IMR-90 (cell line): ENCODE measurements around the gene ZNF396. TPM values are rescaled to one million over a fixed set of nuclear protein-coding genes. Genes with fewer than 3 reads are reported as not detected.

Experiments used
- ATAC-seq: fragments of 200-7000 bp; cut with Tn5 transposase; 2 replicates; pipeline ENCODE4 v1.9.1; 2020; ENCODE audit warnings: low read depth, mild to moderate bottlenecking, moderate library complexity
- BruUV-seq: library from RNA; stranded (reverse); fragments of 400-500 nt; replicated peaks from 2 replicates; lab custom pipeline; 2021; lab: Mats Ljungman, UMichigan
- CTCF ChIA-PET: fragments of 300-600 bp; formaldehyde crosslinking; extraction: SDS; loops from one replicate; lab custom pipeline; 2021; ENCODE audit warnings: antibody characterized with exemption; lab: Yijun Ruan, JAX
- POLR2A ChIA-PET: fragments of 300-600 bp; sonication (Branson Sonifier 250); formaldehyde crosslinking; loops from one replicate; lab custom pipeline; 2022; ENCODE audit warnings: antibody characterized with exemption; ENCODE audit not compliant: unreplicated experiment; lab: Charles Lee
- DNase-seq: peaks from one replicate; pipeline ENCODE4 v3.0.0; 2013
- H2AFZ ChIP-seq: replicated peaks from 2 replicates; pipeline ENCODE3; 2013; ENCODE audit warnings: low read length, mild to moderate bottlenecking; ENCODE audit not compliant: poor library complexity
- H2AK5ac ChIP-seq: 2 replicates; pipeline ENCODE4 v1.6.1; 2013; ENCODE audit warnings: low read depth, low read length, inconsistent platforms
- H2AK9ac ChIP-seq: replicated peaks from 2 replicates; pipeline ENCODE3; 2013; ENCODE audit warnings: mild to moderate bottlenecking, low read depth, low read length, moderate library complexity; ENCODE audit not compliant: poor library complexity
- H2BK120ac ChIP-seq: 2 replicates; pipeline ENCODE4 v1.6.1; 2013; ENCODE audit warnings: low read depth, low read length, inconsistent platforms
- H2BK15ac ChIP-seq: 3 replicates; pipeline ENCODE4 v1.6.1; 2013; ENCODE audit warnings: low read depth, low read length, inconsistent platforms
- H2BK20ac ChIP-seq: 2 replicates; pipeline ENCODE4 v1.6.1; 2013; ENCODE audit warnings: low read depth, mild to moderate bottlenecking, inconsistent platforms, low read length, moderate library complexity
- H2BK5ac ChIP-seq: 2 replicates; pipeline ENCODE4 v1.6.1; 2013; ENCODE audit warnings: mild to moderate bottlenecking, low read depth, low read length, inconsistent platforms; ENCODE audit not compliant: poor library complexity, severe bottlenecking
- H3K14ac ChIP-seq: replicated peaks from 2 replicates; pipeline ENCODE4 v1.6.1; 2013; ENCODE audit warnings: low read depth, low read length, inconsistent platforms
- H3K18ac ChIP-seq: 2 replicates; pipeline ENCODE4 v1.6.1; 2013; ENCODE audit warnings: low read depth, low read length, control low read depth
- H3K23ac ChIP-seq: 2 replicates; pipeline ENCODE4 v1.6.1; 2013; ENCODE audit warnings: low read depth, low read length, inconsistent platforms
- H3K27ac ChIP-seq: 2 replicates; pipeline ENCODE4 v1.5.1; 2013; ENCODE audit warnings: mild to moderate bottlenecking, control low read depth, low read length; ENCODE audit not compliant: insufficient read depth
- H3K27me3 ChIP-seq: 2 replicates; pipeline ENCODE4 v1.6.1; 2013; ENCODE audit warnings: low read length; ENCODE audit not compliant: control insufficient read depth, insufficient read depth
- H3K36me3 ChIP-seq: 2 replicates; pipeline ENCODE4 v1.6.1; 2013; ENCODE audit warnings: low read length, mixed read lengths; ENCODE audit not compliant: control insufficient read depth, insufficient read depth
- H3K4ac ChIP-seq: 2 replicates; pipeline ENCODE4 v1.6.1; 2013; ENCODE audit warnings: low read depth, low read length, inconsistent platforms
- H3K4me1 ChIP-seq: 2 replicates; pipeline ENCODE4 v1.6.1; 2013; ENCODE audit warnings: low read length, mixed read lengths; ENCODE audit not compliant: control insufficient read depth, insufficient read depth
- H3K4me2 ChIP-seq: 2 replicates; pipeline ENCODE4 v1.6.1; 2013; ENCODE audit warnings: low read depth, mild to moderate bottlenecking, control low read depth, low read length, moderate library complexity
- H3K4me3 ChIP-seq: 2 replicates; pipeline ENCODE4 v1.5.1; 2013; ENCODE audit warnings: low read depth, mild to moderate bottlenecking, control low read depth, low read length, moderate library complexity; ENCODE audit not compliant: insufficient read depth
- H3K56ac ChIP-seq: 2 replicates; pipeline ENCODE4 v1.6.1; 2013; ENCODE audit warnings: low read length, inconsistent platforms; ENCODE audit not compliant: insufficient read depth; ENCODE audit errors: extremely low read depth
- H3K79me1 ChIP-seq, 2 experiments: 2 replicates each; pipeline ENCODE4 v1.6.1; 2013; ENCODE audit warnings: low read length in 2 of 2, inconsistent platforms in 1 of 2, low read depth in 1 of 2
- H3K9ac ChIP-seq: 2 replicates; pipeline ENCODE4 v1.6.1; 2013; ENCODE audit warnings: low read depth, low read length, control low read depth
- H3K9me1 ChIP-seq: 2 replicates; pipeline ENCODE4 v1.6.1; 2013; ENCODE audit warnings: low read length, inconsistent platforms; ENCODE audit not compliant: insufficient read depth
- H3K9me3 ChIP-seq: 2 replicates; pipeline ENCODE4 v1.6.1; 2013; ENCODE audit warnings: low read length; ENCODE audit not compliant: control insufficient read depth, insufficient read depth
- H4K20me1 ChIP-seq: 2 replicates; pipeline ENCODE4 v1.6.1; 2013; ENCODE audit warnings: low read length, inconsistent platforms; ENCODE audit not compliant: insufficient read depth
- H4K5ac ChIP-seq: 2 replicates; pipeline ENCODE4 v1.6.1; 2013; ENCODE audit warnings: mild to moderate bottlenecking, low read depth, low read length, control low read depth
- H4K8ac ChIP-seq, 2 experiments: 2 replicates each; pipeline ENCODE4 v1.6.1; 2013; ENCODE audit warnings: low read depth in 2 of 2, low read length in 2 of 2, control low read depth in 1 of 2, inconsistent platforms in 1 of 2
- H4K91ac ChIP-seq: 2 replicates; pipeline ENCODE4 v1.6.1; 2013; ENCODE audit warnings: low read depth, low read length, inconsistent platforms; ENCODE audit not compliant: insufficient read depth
- BHLHE40 ChIP-seq: fragments of 150-350 bp; IDR thresholded peaks from 2 replicates; pipeline ENCODE4 v1.6.1; 2016; ENCODE audit warnings: mild to moderate bottlenecking, low read depth, low read length
- CEBPB ChIP-seq: IDR thresholded peaks from 2 replicates; pipeline ENCODE4 v1.6.1; 2012; ENCODE audit warnings: low read depth, low read length, improper control_type of control experiment
- CHD1 ChIP-seq: IDR thresholded peaks from 2 replicates; pipeline ENCODE4 v1.6.1; 2012; ENCODE audit warnings: low read depth, low read length, improper control_type of control experiment
- ELK1 ChIP-seq: fragments of 150-350 bp; IDR thresholded peaks from 2 replicates; pipeline ENCODE4 v1.6.1; 2016; ENCODE audit warnings: low read depth, mild to moderate bottlenecking, low read length, moderate library complexity, borderline replicate concordance
- FOS ChIP-seq: fragments of 150-350 bp; IDR thresholded peaks from 2 replicates; pipeline ENCODE4 v1.6.1; 2016; ENCODE audit warnings: low read depth, low read length
- MAFK ChIP-seq: IDR thresholded peaks from 2 replicates; pipeline ENCODE4 v1.6.1; 2012; ENCODE audit warnings: low read depth, low read length, improper control_type of control experiment
- MXI1 ChIP-seq: IDR thresholded peaks from 2 replicates; pipeline ENCODE4 v1.6.1; 2012; ENCODE audit warnings: low read depth, mild to moderate bottlenecking, low read length, moderate library complexity, borderline replicate concordance
- POLR2A ChIP-seq: IDR thresholded peaks from 2 replicates; pipeline ENCODE4 v1.6.1; 2012; ENCODE audit warnings: mild to moderate bottlenecking, low read depth, low read length
- RCOR1 ChIP-seq: IDR thresholded peaks from 2 replicates; pipeline ENCODE4 v1.6.1; 2012; ENCODE audit warnings: mild to moderate bottlenecking, low read length, improper control_type of control experiment; ENCODE audit not compliant: insufficient replicate concordance
- SMC3 ChIP-seq: fragments of 150-350 bp; IDR thresholded peaks from 2 replicates; pipeline ENCODE4 v1.6.1; 2016; ENCODE audit warnings: low read depth, mild to moderate bottlenecking, antibody characterized with exemption, low read length, moderate library complexity
- USF2 ChIP-seq: fragments of 150-350 bp; IDR thresholded peaks from 2 replicates; pipeline ENCODE4 v1.6.1; 2017; ENCODE audit warnings: mild to moderate bottlenecking, antibody characterized with exemption, low read length, low read depth
- WGBS, 2 experiments: methylation state at CpG; one replicate each; pipeline versions ENCODE4 v1.1.5 to v1.1.7; 2013; ENCODE audit warnings: missing lambda C conversion rate in 2 of 2; ENCODE audit not compliant: insufficient read length in 1 of 2; ENCODE audit errors: extremely low coverage in 2 of 2; 5-methylcytosine and 5-hydroxymethylcytosine counted together
- dilution Hi-C: fragments of 300-500 bp; cut with HindIII; formaldehyde crosslinking; loops from one replicate; pipeline ENCODE4 v1.14.3; 2018; ENCODE audit warnings: low sequenced_read_pairs; ENCODE audit not compliant: unreplicated experiment
- in situ Hi-C: fragments of 300-500 bp; cut with MboI; formaldehyde crosslinking; loops from 3 replicates; pipeline ENCODE4 v1.14.3; 2019; ENCODE audit warnings: low sequenced_read_pairs, inconsistent platforms, mixed read lengths
- intact Hi-C: fragments of 100-400 bp; cut with micrococcal nuclease; formaldehyde crosslinking; loops from 2 replicates; pipeline ENCODE4 v1.10.0; 2022
- polyA plus RNA-seq, 3 experiments: library from polyadenylated mRNA; depleted of rRNA; stranded (reverse); fragments of >200 nt; gene quantifications; 2 replicates each; pipeline ENCODE4 v1.2.3, GENCODE V29; 2012; ENCODE audit warnings: low replicate concordance in 1 of 3
- total RNA-seq: library from RNA; depleted of rRNA; stranded (reverse); fragments of >200 nt; gene quantifications from 2 replicates; pipeline ENCODE4 v1.2.3, GENCODE V29; 2012
- TF ChIP-seq, protein P1 (sequence below): conservative IDR thresholded peaks from 2 replicates; pipeline ENCODE4 v1.5.1; 2012; ENCODE audit warnings: mild to moderate bottlenecking, low read depth, low read length, improper control_type of control experiment

Gene ZNF396
- total and polyA plus RNA-seq, 2 of the 4 experiments (the other 2 are of a cell fraction): 0.26 to 0.54 TPM

DNA sequence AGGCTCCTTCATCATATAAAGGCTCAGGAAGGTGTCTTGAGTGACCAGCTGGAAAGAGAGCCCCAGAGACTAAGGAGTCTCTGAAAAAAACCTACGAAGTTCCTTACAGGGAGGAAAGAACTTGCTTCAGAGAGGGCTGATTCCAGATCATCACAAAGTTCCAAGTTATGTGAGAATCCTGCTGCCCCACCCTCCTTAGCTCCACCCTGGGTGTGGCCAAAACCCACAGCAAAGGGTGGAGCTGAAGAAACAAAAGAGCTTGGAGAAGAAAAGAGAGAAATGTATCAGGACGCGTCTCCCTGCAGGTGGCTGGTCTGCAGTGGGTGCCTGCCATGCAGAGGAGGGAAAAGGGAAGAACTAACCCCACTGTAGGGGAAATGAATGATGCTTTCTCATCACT lies 32.8 kb upstream of the ZNF396 start:
- dilution Hi-C loops (no loop called here), intact Hi-C loops (loop anchor here (2.0 to 5.0 kb wide), 5 partner anchors 87 to 347 kb away; partner anchors contain the start of genes GALNT1 and INO80C), in situ Hi-C loops (no loop called here)
- DNase-seq (no peak), ATAC-seq (no peak)
- Histone ChIP-seq H3K36me3 (no peaks in the 10 kb centered on the region), H3K4me1 (no peaks in the 10 kb centered on the region), H3K18ac (no peak overlapping the region), H3K27me3 (peaks cover 13% of the 10 kb centered on the region), H3K4me3 (no peak overlapping the region), H2AK5ac (no peak overlapping the region), H3K4ac (no peak overlapping the region), H3K27ac (no peak overlapping the region), H4K91ac (no peak overlapping the region), H3K9me3 (no peaks in the 10 kb centered on the region), H2BK5ac (no peak overlapping the region), H2AK9ac (no peak overlapping the region), H3K56ac (no peak overlapping the region), H4K8ac (no peak overlapping the region), H3K14ac (no peak overlapping the region), H2BK120ac (no peak overlapping the region), H3K79me1 (no peaks in the 10 kb centered on the region), H3K9me1 (no peaks in the 10 kb centered on the region), H3K4me2 (no peak overlapping the region), H4K20me1 (no peaks in the 10 kb centered on the region), H2AFZ (no peak overlapping the region), H2BK20ac (no peak overlapping the region), H3K23ac (no peak overlapping the region), H2BK15ac (no peak overlapping the region), H3K9ac (no peak overlapping the region), H4K5ac (no peak overlapping the region)
- BruUV-seq: no TSS peak
- TF ChIP-seq CEBPB: no peak
- no peak for TF ChIP-seq RCOR1
- TF ChIP-seq MAFK: no peak
- TF ChIP-seq ELK1: no peak
- TF ChIP-seq POLR2A: no peak
- TF ChIP-seq BHLHE40: no peak
- no peak for TF ChIP-seq CHD1
- TF ChIP-seq FOS: no peak
- TF ChIP-seq USF2: no peak
- TF ChIP-seq, protein P1, sequence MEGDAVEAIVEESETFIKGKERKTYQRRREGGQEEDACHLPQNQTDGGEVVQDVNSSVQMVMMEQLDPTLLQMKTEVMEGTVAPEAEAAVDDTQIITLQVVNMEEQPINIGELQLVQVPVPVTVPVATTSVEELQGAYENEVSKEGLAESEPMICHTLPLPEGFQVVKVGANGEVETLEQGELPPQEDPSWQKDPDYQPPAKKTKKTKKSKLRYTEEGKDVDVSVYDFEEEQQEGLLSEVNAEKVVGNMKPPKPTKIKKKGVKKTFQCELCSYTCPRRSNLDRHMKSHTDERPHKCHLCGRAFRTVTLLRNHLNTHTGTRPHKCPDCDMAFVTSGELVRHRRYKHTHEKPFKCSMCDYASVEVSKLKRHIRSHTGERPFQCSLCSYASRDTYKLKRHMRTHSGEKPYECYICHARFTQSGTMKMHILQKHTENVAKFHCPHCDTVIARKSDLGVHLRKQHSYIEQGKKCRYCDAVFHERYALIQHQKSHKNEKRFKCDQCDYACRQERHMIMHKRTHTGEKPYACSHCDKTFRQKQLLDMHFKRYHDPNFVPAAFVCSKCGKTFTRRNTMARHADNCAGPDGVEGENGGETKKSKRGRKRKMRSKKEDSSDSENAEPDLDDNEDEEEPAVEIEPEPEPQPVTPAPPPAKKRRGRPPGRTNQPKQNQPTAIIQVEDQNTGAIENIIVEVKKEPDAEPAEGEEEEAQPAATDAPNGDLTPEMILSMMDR: no peak
- no peak for TF ChIP-seq MXI1
- no peak for TF ChIP-seq SMC3
- ChIA-PET CTCF (no interaction called here), POLR2A (no interaction called here)
- no CpG with 5 or more reads among the region's 3 CpGs for WGBS, 2 experiments
